ENCODE data around the gene SF3B1.

DNA sequence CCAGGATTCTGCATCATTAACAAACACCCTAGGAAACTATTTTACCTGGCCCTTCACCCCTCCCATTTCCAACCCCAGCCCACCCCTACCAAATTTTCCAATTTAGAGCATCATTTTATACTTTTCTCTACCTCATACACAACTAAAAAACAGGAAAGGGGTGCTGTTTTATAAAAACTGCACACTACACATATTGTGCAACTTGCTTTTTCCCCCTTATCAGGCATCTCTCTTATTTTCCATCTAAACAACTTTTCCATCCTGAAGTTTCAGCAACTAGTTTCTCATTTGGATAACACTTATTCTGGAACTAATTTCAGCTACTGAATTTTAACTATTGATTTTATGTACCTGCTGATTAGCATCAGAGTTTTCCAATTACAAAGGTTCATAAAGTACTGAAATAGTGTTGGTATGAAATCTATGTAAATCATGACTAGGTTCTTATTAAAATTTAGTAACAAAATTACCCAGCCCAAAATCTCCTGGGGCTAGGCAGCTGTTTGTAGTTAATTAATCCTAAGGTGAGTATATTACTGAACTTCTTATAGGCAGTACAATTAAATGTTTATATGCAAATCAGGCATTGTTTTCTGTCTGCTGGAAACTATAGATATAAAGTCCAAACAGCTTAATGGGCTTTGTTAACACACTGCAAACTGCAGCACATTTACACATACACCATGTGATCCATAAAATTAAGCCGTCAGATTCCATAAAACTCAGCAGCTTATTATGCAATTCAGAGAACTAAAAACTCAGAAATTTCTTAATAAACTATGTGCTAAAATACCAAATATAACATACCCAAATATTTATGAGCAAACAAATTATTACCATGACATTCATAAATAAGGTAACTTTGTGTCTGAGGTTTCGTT is 7.9 kb downstream of the SF3B1 start:
- TF ChIP-seq, protein P1, sequence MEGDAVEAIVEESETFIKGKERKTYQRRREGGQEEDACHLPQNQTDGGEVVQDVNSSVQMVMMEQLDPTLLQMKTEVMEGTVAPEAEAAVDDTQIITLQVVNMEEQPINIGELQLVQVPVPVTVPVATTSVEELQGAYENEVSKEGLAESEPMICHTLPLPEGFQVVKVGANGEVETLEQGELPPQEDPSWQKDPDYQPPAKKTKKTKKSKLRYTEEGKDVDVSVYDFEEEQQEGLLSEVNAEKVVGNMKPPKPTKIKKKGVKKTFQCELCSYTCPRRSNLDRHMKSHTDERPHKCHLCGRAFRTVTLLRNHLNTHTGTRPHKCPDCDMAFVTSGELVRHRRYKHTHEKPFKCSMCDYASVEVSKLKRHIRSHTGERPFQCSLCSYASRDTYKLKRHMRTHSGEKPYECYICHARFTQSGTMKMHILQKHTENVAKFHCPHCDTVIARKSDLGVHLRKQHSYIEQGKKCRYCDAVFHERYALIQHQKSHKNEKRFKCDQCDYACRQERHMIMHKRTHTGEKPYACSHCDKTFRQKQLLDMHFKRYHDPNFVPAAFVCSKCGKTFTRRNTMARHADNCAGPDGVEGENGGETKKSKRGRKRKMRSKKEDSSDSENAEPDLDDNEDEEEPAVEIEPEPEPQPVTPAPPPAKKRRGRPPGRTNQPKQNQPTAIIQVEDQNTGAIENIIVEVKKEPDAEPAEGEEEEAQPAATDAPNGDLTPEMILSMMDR (optimal IDR thresholded peaks at IDR 0.05 in 1 of 3, IDR thresholded peaks at IDR 0.05 in 1 of 3, conservative IDR thresholded peaks at IDR 0.05 in 1 of 3; ENCODE audit: extremely low read depth in 1 of 3, insufficient read depth in 2 of 3, low read length in 3 of 3) = no peak
- no peak for TF ChIP-seq EZH2 (IDR thresholded peaks at IDR 0.05; ENCODE audit: low read length)
